ENCODE results near the gene SHH.

GRCh38 chr7:155833651-155834050, 21.4 kb upstream of the SHH start:
- TF ChIP-seq CTCF (IDR thresholded peaks at IDR 0.05) (no peak), POLR2A (IDR thresholded peaks at IDR 0.05) (no peak), POLR2AphosphoS5 (IDR thresholded peaks at IDR 0.05) (no peak)

Measured in prostate gland (tissue), 2 donors.